Neural cell (in vitro differentiated cells): ENCODE data around the gene ITPR2. TPM values are rescaled to one million over a fixed set of nuclear protein-coding genes. Genes with fewer than 3 reads are reported as not detected.

ENCODE experiments used
- H2AFZ ChIP-seq: fragments of 200-600, 300-800 bp; sonication (generic), shearing (Covaris generic); 2 replicates; pipeline ENCODE4 v1.6.0; 2014; ENCODE audit warnings: low read depth, mild to moderate bottlenecking, antibody characterized with exemption, low read length, moderate library complexity
- H3F3A ChIP-seq: fragments of 200-600 bp; shearing (Covaris generic); 2 replicates; pipeline ENCODE4 v1.6.1; 2016; ENCODE audit warnings: mild to moderate bottlenecking, moderate library complexity, mixed read lengths, antibody characterized with exemption, low read length; ENCODE audit not compliant: insufficient read depth, poor library complexity, severe bottlenecking
- H3K27ac ChIP-seq: fragments of 200-600, 300-800 bp; sonication (generic), shearing (Covaris generic); 2 replicates; pipeline ENCODE4 v1.5.1; 2014; ENCODE audit warnings: mild to moderate bottlenecking, low read length, moderate library complexity
- H3K27me3 ChIP-seq: fragments of 300-800, 200-600 bp; sonication (generic), shearing (Covaris generic); 2 replicates; pipeline ENCODE4 v1.6.0; 2014; ENCODE audit warnings: mild to moderate bottlenecking, low read depth, low read length, moderate library complexity; ENCODE audit not compliant: insufficient read depth
- H3K36me3 ChIP-seq: fragments of 300-800, 200-600 bp; sonication (generic), shearing (Covaris generic); 2 replicates; pipeline ENCODE4 v1.5.1; 2014; ENCODE audit warnings: mild to moderate bottlenecking, antibody characterized with exemption, low read length, moderate library complexity; ENCODE audit not compliant: insufficient read depth
- H3K4me2 ChIP-seq: fragments of 300-800, 200-600 bp; sonication (generic), shearing (Covaris generic); 2 replicates; pipeline ENCODE4 v1.6.0; 2014; ENCODE audit warnings: mild to moderate bottlenecking, low read length
- H3K4me3 ChIP-seq: fragments of 300-800, 200-600 bp; sonication (generic), shearing (Covaris generic); 2 replicates; pipeline ENCODE4 v1.5.1; 2014; ENCODE audit warnings: mild to moderate bottlenecking, low read length, moderate library complexity
- H3K79me2 ChIP-seq: fragments of 200-600 bp; shearing (Covaris generic); replicated peaks from 2 replicates; pipeline ENCODE4 v1.6.0; 2014; ENCODE audit warnings: mild to moderate bottlenecking, low read length, moderate library complexity; ENCODE audit not compliant: insufficient read depth
- H3K9ac ChIP-seq: fragments of 300-800, 200-600 bp; sonication (generic), shearing (Covaris generic); 2 replicates; pipeline ENCODE4 v1.6.1; 2016; ENCODE audit warnings: mild to moderate bottlenecking, low read length, mixed read lengths
- H3K9me2 ChIP-seq: fragments of 200-600 bp; shearing (Covaris generic); 2 replicates; pipeline ENCODE4 v1.6.1; 2016; ENCODE audit warnings: mild to moderate bottlenecking, low read length, mixed read lengths; ENCODE audit not compliant: insufficient read depth
- H3K9me3 ChIP-seq: fragments of 200-600, 300-800 bp; sonication (generic), shearing (Covaris generic); 2 replicates; pipeline ENCODE4 v1.6.1; 2016; ENCODE audit warnings: mild to moderate bottlenecking, mixed run types, low read length, moderate library complexity, mixed read lengths
- H4K20me1 ChIP-seq: fragments of 200-600 bp; shearing (Covaris generic); 2 replicates; pipeline ENCODE4 v1.6.1; 2016; ENCODE audit warnings: mild to moderate bottlenecking, mixed run types; ENCODE audit not compliant: insufficient read depth
- CTCF ChIP-seq: fragments of 450-650 bp; IDR thresholded peaks from 2 replicates; pipeline ENCODE4 v1.5.1; 2014; ENCODE audit warnings: antibody characterized with exemption, mild to moderate bottlenecking, moderate library complexity; ENCODE audit not compliant: poor library complexity, severe bottlenecking
- EP300 ChIP-seq: fragments of 450-650 bp; conservative IDR thresholded peaks from 2 replicates; pipeline ENCODE4 v1.6.1; 2014; ENCODE audit warnings: antibody characterized with exemption, mild to moderate bottlenecking, moderate library complexity; ENCODE audit not compliant: poor library complexity, severe bottlenecking
- EZH2 ChIP-seq: fragments of 200-600, 300-800 bp; shearing (Covaris generic), sonication (generic); IDR thresholded peaks from 2 replicates; pipeline ENCODE4 v1.6.1; 2014; ENCODE audit warnings: antibody characterized with exemption, low read length, borderline replicate concordance, mild to moderate bottlenecking; ENCODE audit not compliant: insufficient read depth, poor library complexity, severe bottlenecking
- MXI1 ChIP-seq: fragments of 450-650 bp; conservative IDR thresholded peaks from 2 replicates; pipeline ENCODE4 v1.6.1; 2014; ENCODE audit warnings: antibody characterized with exemption, mild to moderate bottlenecking; ENCODE audit not compliant: poor library complexity, severe bottlenecking
- POLR2AphosphoS5 ChIP-seq: IDR thresholded peaks from 2 replicates; pipeline ENCODE4 v1.6.1; 2012
- RAD21 ChIP-seq: fragments of 450-650 bp; conservative IDR thresholded peaks from 2 replicates; pipeline ENCODE4 v1.6.1; 2014; ENCODE audit warnings: antibody characterized with exemption, mild to moderate bottlenecking, moderate library complexity
- REST ChIP-seq: IDR thresholded peaks from 2 replicates; pipeline ENCODE4 v1.6.1; 2012; ENCODE audit warnings: borderline replicate concordance
- SMC3 ChIP-seq: fragments of 450-650 bp; conservative IDR thresholded peaks from 2 replicates; pipeline ENCODE4 v1.6.1; 2014; ENCODE audit warnings: antibody characterized with exemption, mild to moderate bottlenecking, moderate library complexity; ENCODE audit not compliant: poor library complexity
- TAF1 ChIP-seq: IDR thresholded peaks from 2 replicates; pipeline ENCODE4 v1.6.1; 2012; ENCODE audit warnings: low read depth
- polyA plus RNA-seq: library from polyadenylated mRNA; depleted of rRNA; stranded (reverse); fragments of >200 nt; gene quantifications from 2 replicates; pipeline ENCODE4 v1.2.3, GENCODE V29; 2014

ITPR2 gene
- polyA plus RNA-seq, 1 donor from 2014 or later: 2.0 TPM

- Histone ChIP-seq H3K27ac (no peak overlapping the region), H2AFZ (no peak overlapping the region), H3K36me3 (no peaks in the 10 kb centered on the region), H4K20me1 (no peaks in the 10 kb centered on the region), H3K9me2 (no peaks in the 10 kb centered on the region), H3K4me2 (no peak overlapping the region), H3F3A (no peaks in the 10 kb centered on the region), H3K9ac (no peak overlapping the region), H3K9me3 (no peaks in the 10 kb centered on the region), H3K4me3 (no peak overlapping the region), H3K79me2 (no peaks in the 10 kb centered on the region), H3K27me3 (no peaks in the 10 kb centered on the region)
- TF ChIP-seq EZH2 (no peak), TAF1 (no peak), POLR2AphosphoS5 (no peak), EP300 (no peak), MXI1 (no peak), SMC3 (peak; percentile 90), REST (no peak), CTCF (peak; percentile 84), RAD21 (peak; percentile 84)
Measured at GRCh38 chr12:26701604-26702215, 131.3 kb downstream of the ITPR2 start.

GRCh38 chr12:26700430-26700829, 132.6 kb downstream of the ITPR2 start:
- no peaks in the 10 kb centered on the region for H3F3A ChIP-seq
- H3K4me3 ChIP-seq: no peak overlapping the region
- H3K79me2 ChIP-seq: no peaks in the 10 kb centered on the region
- no peak overlapping the region for H3K9ac ChIP-seq
- H3K36me3 ChIP-seq: no peaks in the 10 kb centered on the region
- H3K9me2 ChIP-seq: no peaks in the 10 kb centered on the region
- H3K9me3 ChIP-seq: no peaks in the 10 kb centered on the region
- no peak overlapping the region for H2AFZ ChIP-seq
- no peak overlapping the region for H3K4me2 ChIP-seq
- H4K20me1 ChIP-seq: no peaks in the 10 kb centered on the region
- TF ChIP-seq RAD21 (no peak), POLR2AphosphoS5 (no peak), REST (no peak), EP300 (no peak), CTCF (no peak), SMC3 (no peak), TAF1 (no peak), EZH2 (no peak), MXI1 (no peak)
- H3K27me3 ChIP-seq: no peaks in the 10 kb centered on the region
- no peak overlapping the region for H3K27ac ChIP-seq
